Ovary (tissue), 3 donors: Measurements from ENCODE around the gene IL17RD.

Source experiments
- CTCF ChIP-seq, 3 donors: fragments of 450-650 bp in 2 of 3; fragments of 200-600 bp in 1 of 3; IDR thresholded peaks; one replicate each; pipeline versions ENCODE4 v1.5.1 to v1.8.0; 2016 to 2022; ENCODE audit warnings: antibody characterized with exemption in 3 of 3, mild to moderate bottlenecking in 1 of 3
- POLR2A ChIP-seq: fragments of 450-650 bp; IDR thresholded peaks from one replicate; pipeline ENCODE4 v1.6.1; 2017; ENCODE audit warnings: antibody characterized with exemption, mild to moderate bottlenecking, moderate library complexity
- donor health status: DM: no; HTN: no; CAD: no.

DNA sequence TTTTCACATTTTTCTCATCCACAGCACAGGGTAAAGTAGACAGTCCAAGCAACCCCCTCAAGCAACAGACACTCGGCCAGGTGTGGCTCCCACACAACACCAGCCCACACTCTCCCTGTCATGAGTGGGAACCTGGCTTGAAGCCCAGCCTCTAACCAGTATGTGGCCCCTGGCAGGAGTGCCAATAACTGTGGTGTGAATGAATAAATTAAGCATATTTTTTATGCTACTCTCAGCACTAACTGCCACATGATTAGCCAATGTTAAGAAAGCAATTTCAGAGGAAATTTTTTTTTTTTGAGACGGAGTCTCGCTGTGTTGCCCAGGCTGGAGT lies 9.9 kb downstream of the IL17RD start:
- TF ChIP-seq POLR2A (no peak), CTCF (IDR thresholded peaks at IDR 0.05) (no peak)
